Stimulated activated CD4-positive, alpha-beta T cell treated with anti-CD3 and anti-CD28 coated beads, Interleukin-1b, Interleukin-23, amount 100 ng/mL, for 48 hours (primary cell): Measurements from ENCODE around the gene HOXA9.

Source experiments
- DNase-seq: peaks from one replicate; pipeline ENCODE4 v3.0.0-alpha.2; 2020

HOXA9 gene

DNA sequence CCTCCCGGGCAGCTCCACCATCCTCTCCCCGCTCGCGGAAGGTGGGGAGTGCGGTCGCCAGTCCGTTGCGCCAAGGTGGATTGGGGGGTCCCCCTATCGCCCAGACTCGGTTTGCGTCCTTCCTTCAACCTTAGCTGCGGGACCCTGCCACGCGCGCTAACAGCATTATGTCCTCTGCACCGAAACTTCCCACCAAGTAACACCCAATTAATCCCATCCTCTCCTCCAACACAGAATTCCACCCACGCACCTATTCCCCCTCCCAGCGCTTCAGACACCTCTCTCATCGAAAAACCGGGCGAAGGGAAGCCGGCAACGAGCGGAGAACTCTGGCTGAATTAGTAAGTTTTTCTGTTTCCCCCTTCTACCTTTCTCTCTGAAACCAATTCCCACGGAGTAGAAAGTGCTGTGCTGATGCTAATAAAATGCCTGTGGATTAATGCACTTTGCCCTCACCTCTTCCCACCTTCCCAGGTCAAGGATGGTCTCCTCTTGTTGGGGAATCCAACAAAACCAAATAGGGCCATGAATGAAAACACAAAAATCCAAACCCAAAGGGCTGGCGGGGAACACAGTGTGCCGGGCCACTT is 13.9 kb downstream of the HOXA9 start:
- DNase-seq = no peak

DNA sequence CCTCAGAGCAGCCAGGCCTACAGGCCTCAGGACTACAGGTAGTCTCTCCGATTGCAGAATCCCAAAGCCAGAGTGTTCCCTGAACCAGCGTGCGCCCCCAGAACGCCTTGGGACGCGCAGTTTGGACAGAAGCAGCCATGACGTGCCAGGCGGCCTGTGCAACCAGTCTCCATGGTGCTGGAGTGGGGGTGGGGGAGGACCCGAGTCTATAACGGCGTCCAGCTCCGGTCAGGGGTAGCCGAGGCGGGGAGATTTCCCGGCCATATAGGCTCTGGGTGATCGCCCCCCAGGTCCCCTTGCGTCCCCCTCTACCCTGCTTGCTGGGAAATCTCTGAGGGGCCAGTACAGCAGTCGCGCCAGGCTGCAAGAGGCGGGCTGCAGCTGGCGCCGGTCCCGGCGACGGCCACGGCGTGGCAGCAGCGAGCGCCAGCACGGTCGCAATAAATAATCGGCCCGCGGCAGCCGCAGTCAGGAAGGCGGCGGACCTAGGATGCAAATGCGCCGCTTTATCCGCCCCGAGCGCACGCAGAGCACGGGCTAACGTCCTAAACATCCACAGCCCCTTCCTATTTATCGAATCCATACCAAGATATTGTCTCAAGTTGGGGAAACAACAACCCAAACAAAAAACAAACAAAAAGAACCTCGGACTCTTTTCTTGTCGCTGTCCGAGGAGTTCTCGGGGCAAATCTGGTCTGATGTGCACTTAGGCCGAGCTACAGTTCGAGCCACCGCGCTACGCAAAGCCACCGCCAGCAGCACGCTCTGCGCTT is 14.6 kb downstream of the HOXA9 start:
- DNase-seq = peak; percentile 57

DNA sequence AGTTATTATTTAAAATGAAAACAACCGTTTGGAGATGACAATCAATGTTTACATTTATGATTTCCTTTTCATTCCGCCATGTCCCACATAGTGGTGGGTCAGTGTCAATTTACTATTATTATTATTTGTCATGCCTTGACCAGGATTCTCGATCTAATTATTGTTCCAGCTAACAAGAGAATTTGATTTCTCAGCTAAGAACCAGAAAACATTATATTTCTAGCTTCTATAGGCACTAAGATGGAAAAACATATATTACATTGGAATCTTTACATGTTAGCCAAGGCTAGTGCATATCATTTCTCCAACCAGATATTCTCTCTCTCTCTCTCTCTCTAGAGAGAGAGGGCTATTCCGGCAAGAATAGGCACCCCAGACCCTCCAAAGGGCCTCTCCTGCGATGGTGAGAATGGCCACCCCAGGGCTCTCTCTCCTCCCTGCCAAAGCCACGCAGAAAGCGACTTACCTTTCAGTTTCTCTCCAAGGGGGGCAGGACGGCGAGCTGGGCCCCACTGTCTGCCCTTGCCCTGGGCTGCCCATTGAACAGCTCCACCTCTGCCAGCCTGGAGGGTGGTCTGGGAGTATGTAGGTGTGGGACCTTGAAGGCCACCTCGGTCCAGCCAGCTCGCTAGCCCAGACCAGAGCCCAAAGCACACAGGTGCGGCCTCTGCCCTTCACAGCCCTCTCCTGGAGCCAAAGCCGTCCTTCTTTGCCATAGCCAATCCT is 15.3 kb downstream of the HOXA9 start:
- no peak for DNase-seq

DNA sequence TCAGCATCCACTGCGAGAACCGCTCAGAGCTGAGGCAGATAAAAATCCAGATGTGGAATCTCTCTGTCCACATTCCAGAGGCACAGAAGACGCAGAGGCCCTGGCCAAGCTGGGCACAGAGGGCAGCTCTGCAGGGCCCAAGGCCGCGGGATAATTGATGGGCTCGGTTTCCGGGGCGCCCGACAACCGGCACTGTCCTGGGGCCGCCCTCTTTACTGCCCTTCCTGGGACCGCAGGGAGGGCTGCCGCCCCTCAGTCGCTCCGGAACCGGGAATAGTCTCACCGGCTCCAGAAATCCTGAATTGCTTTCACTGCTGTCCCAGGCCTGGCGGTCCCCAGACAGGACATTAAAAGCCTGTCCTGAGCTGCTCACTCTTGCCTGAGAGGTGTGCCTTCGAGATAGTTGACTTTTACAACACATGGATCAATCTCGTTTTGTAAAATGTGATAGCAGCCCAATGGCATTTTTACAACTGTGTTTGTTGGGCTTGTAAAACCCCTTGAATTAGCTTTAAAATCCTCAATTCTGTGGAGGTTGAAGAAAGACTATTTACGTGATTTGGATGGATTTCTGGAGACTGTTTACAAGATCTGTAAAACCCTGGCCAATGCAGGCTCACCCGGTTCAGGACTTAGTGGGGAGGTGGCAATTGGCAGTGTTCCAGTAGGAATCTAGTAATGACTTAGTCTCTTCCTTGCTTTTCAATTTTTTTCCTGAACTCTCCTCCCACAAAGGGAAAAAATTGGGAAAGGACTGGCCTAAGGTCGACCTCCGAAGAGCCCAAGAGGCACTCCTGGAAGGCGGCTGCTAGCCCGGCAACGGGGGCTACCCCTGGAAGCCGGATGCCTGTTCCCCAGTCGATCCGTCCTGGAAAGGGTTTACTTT is 16.3 kb downstream of the HOXA9 start:
- no peak for DNase-seq

DNA sequence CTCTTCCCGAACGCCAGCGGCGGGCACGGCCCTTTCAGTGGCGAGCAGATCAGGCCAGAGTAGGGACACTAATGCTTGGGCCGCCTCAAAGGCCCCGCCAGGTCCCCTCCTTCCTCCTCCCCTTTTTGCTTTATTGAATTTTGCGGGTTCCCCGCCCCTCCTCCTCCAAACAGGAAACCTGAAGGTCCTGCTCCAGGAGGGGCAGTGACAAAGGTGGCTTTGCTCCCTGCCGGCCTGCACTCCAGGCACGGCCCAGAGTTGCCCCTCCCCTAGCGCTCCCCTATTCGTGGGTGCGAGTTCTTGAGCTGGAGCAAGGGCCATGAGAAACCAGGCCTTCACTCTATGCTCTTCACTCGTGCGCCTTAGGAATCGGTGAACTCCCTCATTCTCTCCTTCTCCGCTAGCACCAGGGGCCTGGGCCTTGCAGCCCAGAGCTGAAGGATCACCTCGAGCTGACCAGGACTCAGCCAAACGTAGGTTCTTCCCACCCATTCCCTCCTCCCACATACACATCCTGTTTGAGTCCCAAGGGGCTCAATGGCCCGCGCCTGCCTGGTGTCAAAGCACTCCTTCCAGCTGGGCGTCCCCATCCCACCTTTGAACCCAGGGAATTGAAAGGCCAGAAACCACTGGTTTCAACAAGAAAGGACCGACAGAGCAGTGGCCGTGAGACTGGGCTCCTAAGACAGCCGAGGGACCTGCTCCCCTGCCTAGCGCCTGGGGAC is 17.1 kb downstream of the HOXA9 start:
- no peak for DNase-seq

DNA sequence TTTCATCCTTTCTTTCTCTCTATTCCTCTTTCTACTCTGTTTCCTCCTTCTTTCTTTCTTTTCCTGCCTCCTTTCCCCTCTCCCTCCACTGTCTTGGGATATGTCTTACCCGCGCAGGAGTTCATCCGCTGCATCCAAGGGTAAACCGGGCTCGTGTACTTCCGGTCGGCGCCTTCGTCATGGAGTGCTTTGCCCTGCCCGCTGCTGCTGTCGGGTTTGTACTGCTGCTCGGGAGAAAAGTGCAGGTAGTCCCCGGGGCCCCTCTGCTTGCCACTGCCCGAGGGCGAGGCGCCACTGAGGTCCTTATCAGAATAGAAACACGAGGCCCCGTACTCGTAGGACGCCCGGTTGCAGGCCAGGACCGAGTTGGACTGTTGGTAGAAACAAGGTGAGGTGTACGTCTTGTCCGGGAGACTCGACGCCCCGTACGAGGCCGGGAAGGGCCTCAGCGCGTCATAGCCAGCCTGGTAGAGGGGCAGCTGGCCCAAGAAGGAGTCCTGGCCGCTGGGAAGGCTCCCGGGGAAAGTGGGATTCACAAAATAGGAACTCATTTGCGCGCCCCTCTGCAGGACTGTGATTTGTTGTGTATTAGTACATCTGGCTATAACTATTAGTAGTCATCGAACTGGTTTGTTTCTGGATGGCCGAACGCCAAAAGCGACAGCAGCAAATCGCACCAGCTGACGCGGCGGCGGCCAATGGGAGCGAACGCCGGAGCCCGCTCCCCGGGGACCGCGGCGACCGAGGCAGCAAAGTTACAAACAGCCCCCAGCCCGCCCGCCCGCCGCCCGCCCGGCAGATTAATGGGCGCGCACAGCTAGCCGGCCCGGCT is 17.9 kb downstream of the HOXA9 start, which contains the start of gene HOXA6:
TSS of gene HOXA6 (minus strand) at position 576 of the 832 bp plus-strand sequence. CDS start at position 551, 25 bp downstream.
- DNase-seq = no peak

DNA sequence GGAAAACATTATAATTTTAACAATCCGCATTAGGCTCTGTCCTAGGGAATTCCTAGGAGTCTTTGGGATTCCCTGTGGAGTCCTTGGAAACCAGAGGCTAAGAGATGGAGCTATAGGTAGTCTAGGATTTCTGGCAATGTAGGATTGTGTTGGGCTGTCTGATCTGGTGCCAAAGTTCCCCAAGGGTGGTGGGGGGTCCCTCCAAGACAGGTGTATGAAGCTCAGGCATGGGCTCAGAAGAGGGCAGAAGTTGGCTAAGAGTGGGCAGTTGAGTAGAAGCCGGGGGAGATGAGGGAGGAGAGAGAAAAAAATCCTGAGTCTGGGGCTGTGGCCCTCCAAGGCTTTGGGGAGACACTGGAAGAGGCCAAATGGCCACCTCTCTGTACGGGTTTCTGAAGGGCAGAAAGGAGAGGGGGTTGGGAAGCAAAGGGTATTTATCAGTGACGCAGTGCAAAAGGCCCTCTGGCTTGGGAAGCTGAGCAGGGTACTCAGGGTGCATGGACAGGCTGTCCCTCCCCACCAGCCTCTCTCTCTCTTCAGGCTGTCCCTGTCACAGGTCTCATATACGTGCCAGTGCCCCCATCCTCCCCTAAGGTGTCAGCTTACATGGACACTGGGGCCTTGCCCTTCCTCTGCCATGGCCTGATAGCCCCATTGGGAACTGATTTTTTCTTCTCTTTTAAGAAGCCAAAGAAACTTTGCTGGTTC is 18.7 kb downstream of the HOXA9 start:
- no peak for DNase-seq

DNA sequence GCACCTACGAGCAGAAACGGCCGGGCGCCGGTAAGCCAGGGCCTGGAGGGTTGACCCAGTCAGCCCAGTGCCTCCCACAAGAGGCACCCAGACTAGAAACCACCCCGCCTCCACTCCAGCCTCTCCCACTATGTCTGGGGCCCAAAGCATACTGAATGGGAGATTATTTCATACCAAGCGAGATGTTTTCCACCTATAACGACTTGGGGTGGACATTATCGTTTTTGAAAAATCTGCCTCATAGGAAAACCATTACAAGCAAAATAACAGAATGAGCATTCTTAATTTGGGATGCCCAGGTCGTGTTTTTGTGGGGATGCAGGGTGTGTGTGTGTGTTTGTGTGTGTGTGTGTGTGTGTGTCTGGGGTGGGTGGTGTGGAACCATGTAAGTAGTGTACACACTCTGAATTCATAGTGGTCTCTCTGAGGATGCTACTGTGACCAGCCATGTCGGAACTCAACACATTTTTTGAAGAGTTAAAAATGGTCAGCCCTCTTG is 19.4 kb downstream of the HOXA9 start:
- DNase-seq = no peak

DNA sequence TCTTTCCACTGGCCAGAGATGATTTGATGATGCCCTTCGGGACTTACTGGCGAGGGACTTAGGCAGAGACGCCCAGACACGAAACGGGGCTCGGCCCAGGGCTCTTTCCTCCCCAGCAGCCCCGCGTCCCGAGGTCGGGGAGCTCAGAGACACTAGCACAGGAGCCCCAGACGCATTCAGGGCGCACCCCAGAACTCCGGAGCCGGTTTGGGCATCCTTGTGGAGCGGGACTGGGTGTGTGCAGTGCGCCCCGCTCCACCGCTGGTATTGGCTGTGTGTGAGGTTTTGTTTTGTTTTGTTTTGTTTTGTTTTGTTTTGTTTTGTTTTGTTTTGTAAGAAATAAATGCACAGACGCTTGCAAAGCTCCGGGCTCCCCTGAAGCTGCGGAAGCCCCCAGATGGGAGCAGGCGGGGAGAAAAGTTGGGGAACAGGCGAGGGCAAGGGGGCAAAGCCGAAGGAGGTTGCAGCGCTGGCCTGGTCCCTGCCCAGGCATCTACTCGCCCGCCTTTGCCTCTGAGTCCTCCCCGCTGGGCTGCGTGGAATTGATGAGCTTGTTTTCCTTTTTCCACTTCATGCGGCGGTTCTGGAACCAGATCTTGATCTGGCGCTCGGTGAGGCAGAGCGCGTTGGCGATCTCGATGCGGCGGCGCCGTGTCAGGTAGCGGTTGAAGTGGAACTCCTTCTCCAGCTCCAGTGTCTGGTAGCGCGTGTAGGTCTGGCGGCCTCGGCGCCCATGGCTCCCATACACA is 20.0 kb downstream of the HOXA9 start:
- no peak for DNase-seq

DNA sequence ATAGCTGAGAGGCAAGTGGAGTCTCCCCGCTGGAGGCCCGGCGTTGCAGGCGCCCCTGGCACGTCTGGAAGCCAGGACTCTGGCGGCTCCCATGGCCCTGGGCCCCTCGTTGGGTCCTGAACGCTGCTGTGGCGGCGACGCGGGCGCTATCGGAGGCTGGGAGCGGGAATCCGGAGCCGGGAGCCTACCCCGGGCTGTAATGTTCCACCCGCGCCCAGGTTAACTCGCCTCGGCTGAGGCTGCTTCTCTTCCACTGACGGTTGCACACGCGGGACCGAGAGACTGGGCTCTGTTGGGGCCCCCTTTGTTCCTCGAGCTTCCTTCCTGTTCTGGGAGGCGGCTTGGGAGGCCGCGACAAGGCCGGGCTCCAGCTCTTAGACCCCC is 20.6 kb downstream of the HOXA9 start:
- DNase-seq = no peak

DNA sequence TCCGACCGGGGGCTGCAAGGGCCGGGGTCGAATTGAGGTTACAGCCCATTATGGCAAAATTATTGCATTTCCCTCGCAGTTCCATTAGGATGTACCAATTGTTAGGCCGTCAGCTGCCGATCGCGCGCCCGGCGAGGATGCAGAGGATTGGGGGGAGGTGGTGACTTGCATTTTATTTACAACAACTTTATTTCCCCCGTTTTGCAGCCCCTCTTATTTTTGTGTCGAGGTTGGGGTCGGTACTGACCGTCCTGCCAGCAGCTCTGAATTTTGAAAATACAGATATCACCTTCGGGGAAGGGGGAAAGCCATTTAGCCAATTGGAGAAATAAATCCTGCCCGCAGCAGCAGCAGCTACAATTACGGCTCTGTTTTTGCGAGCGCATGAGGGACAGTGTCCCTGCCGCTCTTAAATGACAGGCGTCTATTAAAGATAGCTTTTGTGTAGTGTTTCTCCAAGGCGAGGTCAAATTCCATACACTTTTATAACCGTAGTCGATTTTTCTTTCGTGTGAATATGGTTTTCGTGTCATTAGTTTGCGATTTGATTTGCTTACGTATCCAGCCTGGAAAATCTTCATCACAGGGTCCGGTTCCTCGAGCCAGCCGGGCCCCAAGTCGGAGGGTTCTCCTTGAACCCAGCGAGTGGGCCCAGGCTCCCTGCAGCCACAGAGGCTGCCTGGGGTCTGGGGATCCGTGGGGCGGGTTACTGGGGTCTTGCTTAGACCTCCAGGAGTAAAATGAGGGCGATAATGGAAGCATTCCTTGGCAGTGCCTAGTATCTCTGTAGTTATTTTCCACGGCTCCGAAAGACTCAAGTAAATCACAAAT is 21.2 kb downstream of the HOXA9 start:
- no peak for DNase-seq

DNA sequence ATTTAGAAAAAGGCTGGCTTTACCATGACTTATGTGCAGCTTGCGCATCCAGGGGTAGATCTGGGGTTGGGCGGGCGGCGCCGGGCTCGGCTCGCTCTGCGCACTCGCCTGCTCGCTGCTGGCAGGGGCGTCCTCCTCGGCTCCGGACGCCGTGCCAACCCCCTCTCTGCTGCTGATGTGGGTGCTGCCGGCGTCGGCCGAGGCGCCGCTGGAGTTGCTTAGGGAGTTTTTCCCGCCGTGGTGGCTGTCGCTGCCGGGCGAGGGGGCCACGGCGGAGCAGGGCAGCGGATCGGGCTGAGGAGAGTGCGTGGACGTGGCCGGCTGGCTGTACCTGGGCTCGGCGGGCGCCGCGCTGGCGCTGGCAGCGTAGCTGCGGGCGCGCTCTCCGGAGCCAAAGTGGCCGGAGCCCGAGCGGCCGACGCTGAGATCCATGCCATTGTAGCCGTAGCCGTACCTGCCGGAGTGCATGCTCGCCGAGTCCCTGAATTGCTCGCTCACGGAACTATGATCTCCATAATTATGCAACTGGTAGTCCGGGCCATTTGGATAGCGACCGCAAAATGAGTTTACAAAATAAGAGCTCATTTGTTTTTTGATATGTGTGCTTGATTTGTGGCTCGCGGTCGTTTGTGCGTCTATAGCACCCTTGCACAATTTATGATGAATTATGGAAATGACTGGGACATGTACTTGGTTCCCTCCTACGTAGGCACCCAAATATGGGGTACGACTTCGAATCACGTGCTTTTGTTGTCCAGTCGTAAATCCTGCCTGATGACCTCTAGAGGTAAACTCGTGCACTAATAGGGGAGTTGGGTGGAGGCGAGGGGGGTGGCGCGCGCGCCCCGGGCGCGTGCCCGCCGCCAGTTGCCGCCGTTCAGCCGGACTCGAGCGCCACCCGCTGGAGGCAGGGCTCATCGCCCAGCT is 22.1 kb downstream of the HOXA9 start, which contains the start of gene HOXA5:
TSS of gene HOXA5 (minus strand) at position 659 of the 927 bp plus-strand sequence. CDS start at position 585, 74 bp downstream.
- no peak for DNase-seq

DNA sequence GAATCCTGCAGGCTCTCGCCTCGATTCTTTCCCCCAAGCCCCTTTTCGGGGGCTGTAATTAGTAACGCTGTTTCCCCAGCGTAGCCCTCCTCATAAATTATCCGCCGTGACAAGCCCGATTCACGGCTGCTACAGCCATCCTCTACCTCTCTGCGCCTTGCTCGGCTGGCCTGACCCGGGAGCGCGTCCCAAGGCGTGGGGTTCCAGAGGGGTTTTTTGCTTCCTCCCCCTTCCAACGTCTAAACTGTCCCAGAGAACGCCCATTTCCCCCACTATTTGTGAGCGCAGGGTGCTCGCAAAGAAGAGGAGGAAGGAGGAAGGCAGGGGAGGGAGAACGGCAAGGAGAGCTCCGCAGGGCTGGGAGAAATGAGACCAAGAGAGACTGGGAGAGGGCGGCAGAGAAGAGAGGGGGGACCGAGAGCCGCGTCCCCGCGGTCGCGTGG is 22.7 kb downstream of the HOXA9 start:
- DNase-seq = no peak

DNA sequence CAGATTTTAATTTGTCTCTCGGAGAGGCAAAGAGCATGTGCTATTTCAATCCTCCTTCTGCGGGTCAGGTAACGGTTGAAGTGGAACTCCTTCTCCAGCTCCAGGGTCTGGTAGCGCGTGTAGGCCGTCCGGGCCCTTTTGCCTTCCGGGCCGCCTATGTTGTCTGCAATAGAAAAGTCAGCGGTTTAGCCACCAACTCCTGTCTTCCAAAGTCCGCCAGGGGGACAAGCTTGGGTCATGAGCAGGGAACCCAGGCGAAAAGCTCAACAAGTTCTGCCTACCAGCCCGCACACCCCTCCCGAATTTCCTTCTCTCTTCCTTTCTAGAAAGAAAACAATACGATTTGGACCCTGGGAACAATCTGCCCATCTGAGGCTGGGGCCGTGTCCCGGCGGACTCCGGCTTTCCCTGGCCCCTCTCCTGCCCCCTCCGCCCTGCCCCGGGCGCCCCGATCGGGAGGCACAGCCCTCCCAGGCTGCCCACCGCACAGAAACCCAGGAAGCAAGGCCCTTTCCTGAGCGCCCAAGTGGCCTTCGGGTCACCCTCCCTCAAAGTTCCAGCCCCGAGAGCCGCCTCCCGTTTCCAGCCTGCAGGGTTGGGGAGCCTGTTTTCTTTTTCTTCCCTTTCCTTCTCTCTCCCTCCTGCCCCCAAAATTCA is 23.3 kb downstream of the HOXA9 start:
- no peak for DNase-seq

DNA sequence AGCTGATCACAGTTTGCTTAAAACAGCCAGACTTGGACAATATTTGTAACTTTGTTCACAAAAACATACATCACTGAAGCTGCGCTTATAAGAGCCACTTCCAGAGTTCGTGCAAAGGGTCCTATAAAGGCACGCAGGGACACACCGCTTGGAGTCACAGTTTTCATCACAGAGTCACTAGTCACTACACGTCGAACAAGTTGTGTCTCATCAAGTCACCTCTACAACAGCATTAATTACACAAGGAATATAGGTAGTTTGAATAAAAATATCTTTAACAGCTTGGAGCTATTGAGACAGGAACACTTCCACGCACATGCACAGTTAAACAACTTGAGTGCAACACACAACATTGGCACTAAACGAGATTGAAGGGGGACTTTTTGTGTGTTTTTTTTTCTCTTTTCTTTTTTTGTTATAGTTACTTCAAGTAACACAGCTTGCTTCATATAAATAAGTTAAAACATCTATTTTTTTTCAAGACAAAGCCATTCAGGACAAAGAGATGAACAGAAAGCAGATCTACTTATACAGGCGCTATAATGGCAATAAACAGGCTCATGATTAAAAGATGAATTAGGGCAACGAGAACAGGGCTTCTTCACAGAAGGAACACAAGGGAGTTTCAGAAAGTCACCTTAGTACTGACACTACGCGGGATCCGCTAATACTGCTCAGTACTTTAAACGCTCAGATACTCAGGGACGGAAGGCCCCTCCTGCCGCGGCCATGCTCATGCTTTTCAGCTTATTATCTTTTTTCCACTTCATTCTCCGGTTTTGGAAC is 24.0 kb downstream of the HOXA9 start:
- DNase-seq = no peak
